ENCODE results near the gene METTL8.

DNA sequence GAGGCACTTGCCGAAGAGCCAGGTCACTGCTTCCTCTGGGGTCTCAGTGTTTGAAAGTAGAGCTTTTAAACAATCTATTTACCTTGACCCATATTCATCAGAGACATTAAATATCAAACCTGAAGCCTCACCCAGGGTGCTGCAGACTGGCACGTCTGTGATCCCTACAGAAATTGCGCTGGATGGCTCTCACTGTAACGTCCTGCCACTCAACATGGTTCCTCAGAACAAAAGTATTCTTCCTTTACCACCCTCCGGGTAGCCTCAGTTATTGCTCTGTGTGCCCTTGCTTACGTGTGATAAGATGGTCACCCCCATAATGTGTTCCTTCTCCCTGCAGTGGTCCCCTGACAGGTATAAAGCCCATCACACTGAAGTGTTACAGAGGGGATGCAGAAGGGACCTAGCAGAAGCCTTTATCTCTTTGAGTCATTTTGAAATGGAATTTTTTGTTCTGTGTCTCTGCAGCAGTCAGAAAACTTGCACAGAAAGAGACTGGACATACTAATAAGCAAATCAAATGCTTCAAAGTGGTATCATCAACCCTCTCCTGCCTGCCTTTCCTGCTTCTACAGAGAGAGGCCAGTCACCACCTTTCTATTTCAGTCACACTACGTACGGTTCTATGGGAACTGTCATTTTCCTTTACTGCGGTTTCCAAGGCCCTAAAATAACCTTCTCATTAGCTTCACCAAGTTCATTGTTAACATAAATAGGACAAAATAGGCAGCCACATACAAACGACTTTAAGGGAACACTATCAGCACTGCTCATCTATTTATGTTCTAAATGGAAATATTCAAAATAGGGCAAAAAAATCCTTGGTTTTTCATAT is 86.8 kb downstream of the METTL8 start:
- TF ChIP-seq, protein P1, sequence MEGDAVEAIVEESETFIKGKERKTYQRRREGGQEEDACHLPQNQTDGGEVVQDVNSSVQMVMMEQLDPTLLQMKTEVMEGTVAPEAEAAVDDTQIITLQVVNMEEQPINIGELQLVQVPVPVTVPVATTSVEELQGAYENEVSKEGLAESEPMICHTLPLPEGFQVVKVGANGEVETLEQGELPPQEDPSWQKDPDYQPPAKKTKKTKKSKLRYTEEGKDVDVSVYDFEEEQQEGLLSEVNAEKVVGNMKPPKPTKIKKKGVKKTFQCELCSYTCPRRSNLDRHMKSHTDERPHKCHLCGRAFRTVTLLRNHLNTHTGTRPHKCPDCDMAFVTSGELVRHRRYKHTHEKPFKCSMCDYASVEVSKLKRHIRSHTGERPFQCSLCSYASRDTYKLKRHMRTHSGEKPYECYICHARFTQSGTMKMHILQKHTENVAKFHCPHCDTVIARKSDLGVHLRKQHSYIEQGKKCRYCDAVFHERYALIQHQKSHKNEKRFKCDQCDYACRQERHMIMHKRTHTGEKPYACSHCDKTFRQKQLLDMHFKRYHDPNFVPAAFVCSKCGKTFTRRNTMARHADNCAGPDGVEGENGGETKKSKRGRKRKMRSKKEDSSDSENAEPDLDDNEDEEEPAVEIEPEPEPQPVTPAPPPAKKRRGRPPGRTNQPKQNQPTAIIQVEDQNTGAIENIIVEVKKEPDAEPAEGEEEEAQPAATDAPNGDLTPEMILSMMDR (IDR thresholded peaks at IDR 0.05), result no peak
- TF ChIP-seq MXD4 (CRISPR knock-in tag; IDR thresholded peaks at IDR 0.05; ENCODE audit: borderline replicate concordance) (no peak), TCF7 (CRISPR knock-in tag; IDR thresholded peaks at IDR 0.05; ENCODE audit: low read depth) (no peak), MYBL2 (CRISPR knock-in tag; IDR thresholded peaks at IDR 0.05) (no peak), ZNF396 (CRISPR knock-in tag; IDR thresholded peaks at IDR 0.05; ENCODE audit: borderline replicate concordance) (no peak), TEAD4 (CRISPR knock-in tag; IDR thresholded peaks at IDR 0.05) (no peak), ESRRA (CRISPR knock-in tag; IDR thresholded peaks at IDR 0.05; ENCODE audit: borderline replicate concordance) (no peak), SMAD4 (CRISPR knock-in tag; IDR thresholded peaks at IDR 0.05) (no peak)
- TF ChIP-seq, protein P2, sequence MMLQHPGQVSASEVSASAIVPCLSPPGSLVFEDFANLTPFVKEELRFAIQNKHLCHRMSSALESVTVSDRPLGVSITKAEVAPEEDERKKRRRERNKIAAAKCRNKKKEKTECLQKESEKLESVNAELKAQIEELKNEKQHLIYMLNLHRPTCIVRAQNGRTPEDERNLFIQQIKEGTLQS (CRISPR knock-in tag; conservative IDR thresholded peaks at IDR 0.05), result no peak
- TF ChIP-seq, protein P3, sequence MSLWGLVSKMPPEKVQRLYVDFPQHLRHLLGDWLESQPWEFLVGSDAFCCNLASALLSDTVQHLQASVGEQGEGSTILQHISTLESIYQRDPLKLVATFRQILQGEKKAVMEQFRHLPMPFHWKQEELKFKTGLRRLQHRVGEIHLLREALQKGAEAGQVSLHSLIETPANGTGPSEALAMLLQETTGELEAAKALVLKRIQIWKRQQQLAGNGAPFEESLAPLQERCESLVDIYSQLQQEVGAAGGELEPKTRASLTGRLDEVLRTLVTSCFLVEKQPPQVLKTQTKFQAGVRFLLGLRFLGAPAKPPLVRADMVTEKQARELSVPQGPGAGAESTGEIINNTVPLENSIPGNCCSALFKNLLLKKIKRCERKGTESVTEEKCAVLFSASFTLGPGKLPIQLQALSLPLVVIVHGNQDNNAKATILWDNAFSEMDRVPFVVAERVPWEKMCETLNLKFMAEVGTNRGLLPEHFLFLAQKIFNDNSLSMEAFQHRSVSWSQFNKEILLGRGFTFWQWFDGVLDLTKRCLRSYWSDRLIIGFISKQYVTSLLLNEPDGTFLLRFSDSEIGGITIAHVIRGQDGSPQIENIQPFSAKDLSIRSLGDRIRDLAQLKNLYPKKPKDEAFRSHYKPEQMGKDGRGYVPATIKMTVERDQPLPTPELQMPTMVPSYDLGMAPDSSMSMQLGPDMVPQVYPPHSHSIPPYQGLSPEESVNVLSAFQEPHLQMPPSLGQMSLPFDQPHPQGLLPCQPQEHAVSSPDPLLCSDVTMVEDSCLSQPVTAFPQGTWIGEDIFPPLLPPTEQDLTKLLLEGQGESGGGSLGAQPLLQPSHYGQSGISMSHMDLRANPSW (CRISPR knock-in tag; conservative IDR thresholded peaks at IDR 0.05; ENCODE audit: low read depth), result no peak
- TF ChIP-seq, protein P4, sequence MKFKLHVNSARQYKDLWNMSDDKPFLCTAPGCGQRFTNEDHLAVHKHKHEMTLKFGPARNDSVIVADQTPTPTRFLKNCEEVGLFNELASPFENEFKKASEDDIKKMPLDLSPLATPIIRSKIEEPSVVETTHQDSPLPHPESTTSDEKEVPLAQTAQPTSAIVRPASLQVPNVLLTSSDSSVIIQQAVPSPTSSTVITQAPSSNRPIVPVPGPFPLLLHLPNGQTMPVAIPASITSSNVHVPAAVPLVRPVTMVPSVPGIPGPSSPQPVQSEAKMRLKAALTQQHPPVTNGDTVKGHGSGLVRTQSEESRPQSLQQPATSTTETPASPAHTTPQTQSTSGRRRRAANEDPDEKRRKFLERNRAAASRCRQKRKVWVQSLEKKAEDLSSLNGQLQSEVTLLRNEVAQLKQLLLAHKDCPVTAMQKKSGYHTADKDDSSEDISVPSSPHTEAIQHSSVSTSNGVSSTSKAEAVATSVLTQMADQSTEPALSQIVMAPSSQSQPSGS (CRISPR knock-in tag; IDR thresholded peaks at IDR 0.05; ENCODE audit: borderline replicate concordance, low read depth), result no peak

Data from WTC11 (cell line).